Kidney (tissue), 14 donors: Measurements from ENCODE around the gene CCNT2. TPM values are rescaled to one million over a fixed set of nuclear protein-coding genes. Genes with fewer than 3 reads are reported as not detected.

ENCODE experiments used
- DNase-seq, 5 donors: peaks; one replicate each; pipeline ENCODE4 v3.0.0-alpha.2; 2013 to 2020
- FAIRE-seq: peaks from 2 replicates; lab custom pipeline; 2012; peaks lifted over from hg19 to GRCh38; lab: Jason Lieb, UNC
- H3K27ac ChIP-seq, 2 donors: one replicate each; pipeline ENCODE4 v1.7.0; 2013; ENCODE audit warnings: low read depth in 2 of 2, low read length in 2 of 2, inconsistent platforms in 1 of 2
- H3K27me3 ChIP-seq: one replicate; pipeline ENCODE4 v1.7.1; 2013; ENCODE audit warnings: low read length, inconsistent platforms; ENCODE audit not compliant: control insufficient read depth, insufficient read depth
- H3K36me3 ChIP-seq, 3 donors: one replicate each; pipeline versions ENCODE4 v1.7.0 to v1.7.1; 2013; ENCODE audit warnings: low read length in 3 of 3, control low read depth in 1 of 3, inconsistent platforms in 1 of 3; ENCODE audit not compliant: insufficient read depth in 3 of 3, control insufficient read depth in 2 of 3
- H3K4me1 ChIP-seq, 3 donors: one replicate each; pipeline versions ENCODE4 v1.7.0 to v1.7.1; 2013; ENCODE audit warnings: low read length in 3 of 3, inconsistent platforms in 1 of 3, low read depth in 1 of 3; ENCODE audit not compliant: control insufficient read depth in 2 of 3, insufficient read depth in 2 of 3
- H3K4me3 ChIP-seq, 3 donors: one replicate each; pipeline versions ENCODE4 v1.7.0 to v1.8.1; 2013; ENCODE audit warnings: low read length in 3 of 3, control low read depth in 1 of 3, inconsistent platforms in 1 of 3
- H3K9ac ChIP-seq, 3 donors: one replicate each; pipeline versions ENCODE4 v1.7.0 to v1.7.1; 2013; ENCODE audit warnings: low read length in 3 of 3, control low read depth in 1 of 3, inconsistent platforms in 1 of 3
- H3K9me3 ChIP-seq, 3 donors: one replicate each; pipeline versions ENCODE4 v1.7.0 to v1.7.1; 2013; ENCODE audit warnings: low read length in 3 of 3, control low read depth in 1 of 3, inconsistent platforms in 1 of 3; ENCODE audit not compliant: control insufficient read depth in 2 of 3, insufficient read depth in 1 of 3
- CTCF ChIP-seq: IDR thresholded peaks from 3 replicates; pipeline ENCODE4 v1.5.1; 2012; ENCODE audit warnings: mild to moderate bottlenecking, moderate library complexity, borderline replicate concordance; ENCODE audit not compliant: insufficient read depth; ENCODE audit errors: extremely low read depth
- intact Hi-C: fragments of 100-400 bp; cut with DNase I; formaldehyde crosslinking; loops from one replicate; pipeline ENCODE4 v1.11.1; 2022
- polyA plus RNA-seq: library from polyadenylated mRNA; stranded (reverse); fragments of 350-450 nt; fragmentation: Illumina TruSeq; extraction: RNeasy Lipid Tissue Mini Kit (QIAGEN cat#74804); gene quantifications from one replicate; pipeline ENCODE4 v1.2.3, GENCODE V29; 2014; ENCODE audit warnings: low read depth, low replicate concordance; ENCODE audit not compliant: insufficient read depth
- total RNA-seq: library from RNA; stranded (reverse); fragmentation: NEBNext Ultra II Directional; extraction: Animal tissue kit (Norgen Biotek cat#: 25700); gene quantifications from one replicate; pipeline ENCODE4 v1.2.1, GENCODE V29; 2021
- donor health status: control.
- donor health status: control.
- donor health status: control.
- donor health status: control.
- donor health status: control.
- donor health status: DM: yes; HTN: yes; CAD: no.
- donor health status: Normal renal cell carcinoma (clear cell type).

Gene CCNT2
- total and polyA plus RNA-seq, 2 donors from 2014 or later, result 7.0 to 42.1 TPM

GRCh38 chr2:134873152-134873551 lies 45.5 kb upstream of the CCNT2 start:
- no peaks in the 10 kb centered on the region for H3K27me3 ChIP-seq
- peaks cover 0 to 25% (median 0%) of the 10 kb centered on the region in 3 donors for H3K36me3 ChIP-seq
- no peak overlapping the region for H3K9ac ChIP-seq
- no peaks in the 10 kb centered on the region for H3K4me1 ChIP-seq
- no peak for DNase-seq
- H3K9me3 ChIP-seq, result no peaks in the 10 kb centered on the region
- intact Hi-C loops, result no loop called here
- H3K27ac ChIP-seq, result no peak overlapping the region
- no peak for TF ChIP-seq CTCF
- H3K4me3 ChIP-seq, result no peak overlapping the region
- no peak for FAIRE-seq

- Histone ChIP-seq H3K27me3 (no peaks in the 10 kb centered on the region), H3K9me3 (no peaks in the 10 kb centered on the region), H3K27ac (no peak overlapping the region), H3K9ac (no peak overlapping the region), H3K4me3 (no peak overlapping the region), H3K36me3 (peaks cover 0 to 24% (median 0%) of the 10 kb centered on the region in 3 donors), H3K4me1 (no peaks in the 10 kb centered on the region)
- peak; percentile 21 for FAIRE-seq
- intact Hi-C loops, result no loop called here
- no peak for DNase-seq
- TF ChIP-seq CTCF, result no peak
Measured at GRCh38 chr2:134875309-134875708, 43.3 kb upstream of the CCNT2 start.

DNA sequence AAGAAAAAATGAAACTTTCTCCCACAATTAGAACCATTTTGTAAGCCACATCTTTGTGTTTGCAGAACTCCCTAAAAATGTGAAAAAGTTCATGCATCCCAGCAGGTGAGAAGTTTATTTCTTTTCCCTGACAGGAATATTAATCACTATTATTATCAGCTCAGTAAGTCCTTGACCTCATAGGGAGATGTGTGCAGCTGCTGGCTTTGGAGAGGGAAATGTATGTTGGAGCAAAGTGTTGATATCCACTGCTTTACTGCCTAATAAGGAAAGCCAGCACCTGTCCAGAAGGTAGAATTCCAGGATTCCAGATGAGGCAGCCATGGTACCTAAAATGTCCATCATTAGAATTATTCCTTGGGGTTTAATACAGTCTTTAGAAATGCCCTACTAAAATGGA lies 35.8 kb upstream of the CCNT2 start:
- no peaks in the 10 kb centered on the region for H3K4me1 ChIP-seq
- FAIRE-seq, result no peak
- no peaks in the 10 kb centered on the region for H3K9me3 ChIP-seq
- peak in 1 of 5 donors; percentile 7 for DNase-seq
- H3K27me3 ChIP-seq, result no peaks in the 10 kb centered on the region
- intact Hi-C loops, result no loop called here
- H3K36me3 ChIP-seq, result peaks cover 0 to 9% (median 2%) of the 10 kb centered on the region in 3 donors
- TF ChIP-seq CTCF, result no peak
- no peak overlapping the region for H3K27ac ChIP-seq
- H3K4me3 ChIP-seq, result no peak overlapping the region
- H3K9ac ChIP-seq, result no peak overlapping the region
